Measurements from ENCODE around the gene DNAH3.

DNA sequence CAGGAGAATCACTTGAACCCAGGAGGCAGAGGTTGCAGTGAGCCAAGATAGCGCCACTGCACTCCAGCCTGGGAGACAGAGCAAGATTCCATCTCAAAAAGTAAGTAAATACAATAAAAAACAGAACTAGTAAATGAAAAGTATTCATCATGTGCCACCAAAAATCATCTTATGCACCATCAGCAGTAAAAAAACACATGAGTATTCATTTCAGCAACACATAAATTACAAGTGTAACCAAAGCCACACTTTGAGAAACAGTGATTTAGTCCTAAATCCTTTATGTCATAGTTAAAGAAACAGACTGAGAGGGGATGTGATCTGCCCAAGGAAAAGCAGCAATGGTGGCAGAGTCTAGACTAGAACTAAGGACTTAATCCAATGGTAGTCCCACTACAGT lies 263.4 kb downstream of the DNAH3 start:
- TF ChIP-seq ZBTB7B (CRISPR knock-in tag; IDR thresholded peaks at IDR 0.05) = no peak
- TF ChIP-seq SALL2 (CRISPR knock-in tag; IDR thresholded peaks at IDR 0.05) = no peak
- no peak for TF ChIP-seq ELF4 (CRISPR knock-in tag; IDR thresholded peaks at IDR 0.05; ENCODE audit: borderline replicate concordance)
- no peak for TF ChIP-seq NFE2L2 (IDR thresholded peaks at IDR 0.05; ENCODE audit: low read length)
- no peak for TF ChIP-seq EZH2 (conservative IDR thresholded peaks at IDR 0.05; ENCODE audit: low read depth, low read length)
- TF ChIP-seq YY1 (IDR thresholded peaks at IDR 0.05; ENCODE audit: insufficient read depth, insufficient replicate concordance, low read depth, low read length) = no peak
- TF ChIP-seq, protein P1, sequence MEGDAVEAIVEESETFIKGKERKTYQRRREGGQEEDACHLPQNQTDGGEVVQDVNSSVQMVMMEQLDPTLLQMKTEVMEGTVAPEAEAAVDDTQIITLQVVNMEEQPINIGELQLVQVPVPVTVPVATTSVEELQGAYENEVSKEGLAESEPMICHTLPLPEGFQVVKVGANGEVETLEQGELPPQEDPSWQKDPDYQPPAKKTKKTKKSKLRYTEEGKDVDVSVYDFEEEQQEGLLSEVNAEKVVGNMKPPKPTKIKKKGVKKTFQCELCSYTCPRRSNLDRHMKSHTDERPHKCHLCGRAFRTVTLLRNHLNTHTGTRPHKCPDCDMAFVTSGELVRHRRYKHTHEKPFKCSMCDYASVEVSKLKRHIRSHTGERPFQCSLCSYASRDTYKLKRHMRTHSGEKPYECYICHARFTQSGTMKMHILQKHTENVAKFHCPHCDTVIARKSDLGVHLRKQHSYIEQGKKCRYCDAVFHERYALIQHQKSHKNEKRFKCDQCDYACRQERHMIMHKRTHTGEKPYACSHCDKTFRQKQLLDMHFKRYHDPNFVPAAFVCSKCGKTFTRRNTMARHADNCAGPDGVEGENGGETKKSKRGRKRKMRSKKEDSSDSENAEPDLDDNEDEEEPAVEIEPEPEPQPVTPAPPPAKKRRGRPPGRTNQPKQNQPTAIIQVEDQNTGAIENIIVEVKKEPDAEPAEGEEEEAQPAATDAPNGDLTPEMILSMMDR (CRISPR knock-in tag; IDR thresholded peaks at IDR 0.05) = no peak
- TF ChIP-seq, protein P2, sequence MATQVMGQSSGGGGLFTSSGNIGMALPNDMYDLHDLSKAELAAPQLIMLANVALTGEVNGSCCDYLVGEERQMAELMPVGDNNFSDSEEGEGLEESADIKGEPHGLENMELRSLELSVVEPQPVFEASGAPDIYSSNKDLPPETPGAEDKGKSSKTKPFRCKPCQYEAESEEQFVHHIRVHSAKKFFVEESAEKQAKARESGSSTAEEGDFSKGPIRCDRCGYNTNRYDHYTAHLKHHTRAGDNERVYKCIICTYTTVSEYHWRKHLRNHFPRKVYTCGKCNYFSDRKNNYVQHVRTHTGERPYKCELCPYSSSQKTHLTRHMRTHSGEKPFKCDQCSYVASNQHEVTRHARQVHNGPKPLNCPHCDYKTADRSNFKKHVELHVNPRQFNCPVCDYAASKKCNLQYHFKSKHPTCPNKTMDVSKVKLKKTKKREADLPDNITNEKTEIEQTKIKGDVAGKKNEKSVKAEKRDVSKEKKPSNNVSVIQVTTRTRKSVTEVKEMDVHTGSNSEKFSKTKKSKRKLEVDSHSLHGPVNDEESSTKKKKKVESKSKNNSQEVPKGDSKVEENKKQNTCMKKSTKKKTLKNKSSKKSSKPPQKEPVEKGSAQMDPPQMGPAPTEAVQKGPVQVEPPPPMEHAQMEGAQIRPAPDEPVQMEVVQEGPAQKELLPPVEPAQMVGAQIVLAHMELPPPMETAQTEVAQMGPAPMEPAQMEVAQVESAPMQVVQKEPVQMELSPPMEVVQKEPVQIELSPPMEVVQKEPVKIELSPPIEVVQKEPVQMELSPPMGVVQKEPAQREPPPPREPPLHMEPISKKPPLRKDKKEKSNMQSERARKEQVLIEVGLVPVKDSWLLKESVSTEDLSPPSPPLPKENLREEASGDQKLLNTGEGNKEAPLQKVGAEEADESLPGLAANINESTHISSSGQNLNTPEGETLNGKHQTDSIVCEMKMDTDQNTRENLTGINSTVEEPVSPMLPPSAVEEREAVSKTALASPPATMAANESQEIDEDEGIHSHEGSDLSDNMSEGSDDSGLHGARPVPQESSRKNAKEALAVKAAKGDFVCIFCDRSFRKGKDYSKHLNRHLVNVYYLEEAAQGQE (IDR thresholded peaks at IDR 0.05; ENCODE audit: borderline replicate concordance in 1 of 2, low read depth in 1 of 2, low read length in 2 of 2) = no peak
- no peak for TF ChIP-seq NFIC (IDR thresholded peaks at IDR 0.05; ENCODE audit: low read length)

All from HepG2 (cell line).